Measurements from ENCODE around the gene NUP37.

The NUP37 gene

GRCh38 chr12:102069707-102070106 lies 50.2 kb downstream of the NUP37 start:
- no peak for DNase-seq (ENCODE audit: low read depth, low spot score)
- peaks cover 6% of the 10 kb centered on the region for H3K36me3 ChIP-seq (ENCODE audit: insufficient read depth, insufficient read length, low read length)
- no peaks in the 10 kb centered on the region for H3K9me3 ChIP-seq (ENCODE audit: insufficient read depth, low read length)
- H3K9ac ChIP-seq (ENCODE audit: insufficient read length, low read depth): no peak overlapping the region
- no peak for TF ChIP-seq SUZ12 (IDR thresholded peaks at IDR 0.05; ENCODE audit: extremely low read depth, insufficient read depth, insufficient read length)
- TF ChIP-seq YY1 (IDR thresholded peaks at IDR 0.05; ENCODE audit: insufficient read depth, insufficient read length): no peak
- TF ChIP-seq ZNF274 (IDR thresholded peaks at IDR 0.05; ENCODE audit: low read depth, low read length): no peak
- no peaks in the 10 kb centered on the region for H3K4me1 ChIP-seq (ENCODE audit: insufficient read depth, insufficient read length)
- no peak overlapping the region for H3K4me3 ChIP-seq (ENCODE audit: insufficient read length, low read depth)
- no peaks in the 10 kb centered on the region for H3K27me3 ChIP-seq (ENCODE audit: insufficient read depth, insufficient read length)

GRCh38 chr12:102067574-102068258 lies 52.2 kb downstream of the NUP37 start:
- H3K9me3 ChIP-seq (ENCODE audit: insufficient read depth, low read length): no peaks in the 10 kb centered on the region
- no peaks in the 10 kb centered on the region for H3K36me3 ChIP-seq (ENCODE audit: insufficient read depth, insufficient read length, low read length)
- TF ChIP-seq ZNF274 (IDR thresholded peaks at IDR 0.05; ENCODE audit: low read depth, low read length): no peak
- no peak for TF ChIP-seq SUZ12 (IDR thresholded peaks at IDR 0.05; ENCODE audit: extremely low read depth, insufficient read depth, insufficient read length)
- no peak for TF ChIP-seq YY1 (IDR thresholded peaks at IDR 0.05; ENCODE audit: insufficient read depth, insufficient read length)
- no peak overlapping the region for H3K4me3 ChIP-seq (ENCODE audit: insufficient read length, low read depth)
- no peaks in the 10 kb centered on the region for H3K4me1 ChIP-seq (ENCODE audit: insufficient read depth, insufficient read length)
- no peak overlapping the region for H3K9ac ChIP-seq (ENCODE audit: insufficient read length, low read depth)
- H3K27me3 ChIP-seq (ENCODE audit: insufficient read depth, insufficient read length): no peaks in the 10 kb centered on the region
- DNase-seq (ENCODE audit: low read depth, low spot score): no peak

- TF ChIP-seq ZNF274 (IDR thresholded peaks at IDR 0.05; ENCODE audit: low read depth, low read length): no peak
- TF ChIP-seq SUZ12 (IDR thresholded peaks at IDR 0.05; ENCODE audit: extremely low read depth, insufficient read depth, insufficient read length): no peak
- no peak for TF ChIP-seq YY1 (IDR thresholded peaks at IDR 0.05; ENCODE audit: insufficient read depth, insufficient read length)
- H3K27me3 ChIP-seq (ENCODE audit: insufficient read depth, insufficient read length): no peaks in the 10 kb centered on the region
- no peak overlapping the region for H3K9ac ChIP-seq (ENCODE audit: insufficient read length, low read depth)
- no peaks in the 10 kb centered on the region for H3K36me3 ChIP-seq (ENCODE audit: insufficient read depth, insufficient read length, low read length)
- H3K4me1 ChIP-seq (ENCODE audit: insufficient read depth, insufficient read length): no peaks in the 10 kb centered on the region
- H3K9me3 ChIP-seq (ENCODE audit: insufficient read depth, low read length): no peaks in the 10 kb centered on the region
- no peak overlapping the region for H3K4me3 ChIP-seq (ENCODE audit: insufficient read length, low read depth)
- no peak for DNase-seq (ENCODE audit: low read depth, low spot score)
Measured at GRCh38 chr12:102064476-102064875, 55.4 kb downstream of the NUP37 start.

GRCh38 chr12:102063069-102063468 lies 56.8 kb downstream of the NUP37 start:
- no peaks in the 10 kb centered on the region for H3K27me3 ChIP-seq (ENCODE audit: insufficient read depth, insufficient read length)
- TF ChIP-seq ZNF274 (IDR thresholded peaks at IDR 0.05; ENCODE audit: low read depth, low read length): no peak
- no peak for TF ChIP-seq YY1 (IDR thresholded peaks at IDR 0.05; ENCODE audit: insufficient read depth, insufficient read length)
- TF ChIP-seq SUZ12 (IDR thresholded peaks at IDR 0.05; ENCODE audit: extremely low read depth, insufficient read depth, insufficient read length): no peak
- DNase-seq (ENCODE audit: low read depth, low spot score): no peak
- H3K36me3 ChIP-seq (ENCODE audit: insufficient read depth, insufficient read length, low read length): no peaks in the 10 kb centered on the region
- no peaks in the 10 kb centered on the region for H3K4me1 ChIP-seq (ENCODE audit: insufficient read depth, insufficient read length)
- no peaks in the 10 kb centered on the region for H3K9me3 ChIP-seq (ENCODE audit: insufficient read depth, low read length)
- H3K4me3 ChIP-seq (ENCODE audit: insufficient read length, low read depth): no peak overlapping the region
- H3K9ac ChIP-seq (ENCODE audit: insufficient read length, low read depth): no peak overlapping the region

GRCh38 chr12:102062419-102062806 lies 57.5 kb downstream of the NUP37 start:
- H3K27me3 ChIP-seq (ENCODE audit: insufficient read depth, insufficient read length): no peaks in the 10 kb centered on the region
- peak overlapping the region; percentile 90 for H3K4me3 ChIP-seq (ENCODE audit: insufficient read length, low read depth)
- H3K9me3 ChIP-seq (ENCODE audit: insufficient read depth, low read length): no peaks in the 10 kb centered on the region
- no peak for DNase-seq (ENCODE audit: low read depth, low spot score)
- H3K36me3 ChIP-seq (ENCODE audit: insufficient read depth, insufficient read length, low read length): no peaks in the 10 kb centered on the region
- no peaks in the 10 kb centered on the region for H3K4me1 ChIP-seq (ENCODE audit: insufficient read depth, insufficient read length)
- H3K9ac ChIP-seq (ENCODE audit: insufficient read length, low read depth): no peak overlapping the region
- TF ChIP-seq ZNF274 (IDR thresholded peaks at IDR 0.05; ENCODE audit: low read depth, low read length) (no peak), YY1 (IDR thresholded peaks at IDR 0.05; ENCODE audit: insufficient read depth, insufficient read length) (no peak), SUZ12 (IDR thresholded peaks at IDR 0.05; ENCODE audit: extremely low read depth, insufficient read depth, insufficient read length) (no peak)

GRCh38 chr12:102061560-102062418 lies 58.1 kb downstream of the NUP37 start, which contains the start of gene WASHC3:
Gene WASHC3, minus strand, starts transcription at chr12:102061991. Its CDS starts 29 bp downstream, at chr12:102061962.
- Histone ChIP-seq H3K27me3 (ENCODE audit: insufficient read depth, insufficient read length) (no peaks in the 10 kb centered on the region), H3K4me3 (ENCODE audit: insufficient read length, low read depth) (peak within 1 kb of the TSS; percentile 90), H3K36me3 (ENCODE audit: insufficient read depth, insufficient read length, low read length) (no peaks in the 10 kb centered on the region), H3K9ac (ENCODE audit: insufficient read length, low read depth) (peak within 1 kb of the TSS; percentile 80), H3K4me1 (ENCODE audit: insufficient read depth, insufficient read length) (no peaks in the 10 kb centered on the region), H3K9me3 (ENCODE audit: insufficient read depth, low read length) (no peaks in the 10 kb centered on the region)
- no peak for TF ChIP-seq SUZ12 (IDR thresholded peaks at IDR 0.05; ENCODE audit: extremely low read depth, insufficient read depth, insufficient read length)
- TF ChIP-seq YY1 (IDR thresholded peaks at IDR 0.05; ENCODE audit: insufficient read depth, insufficient read length): no peak
- TF ChIP-seq ZNF274 (IDR thresholded peaks at IDR 0.05; ENCODE audit: low read depth, low read length): no peak
- DNase-seq (ENCODE audit: low read depth, low spot score): peak; percentile 81

- Histone ChIP-seq H3K9ac (ENCODE audit: insufficient read length, low read depth) (peak overlapping the region; percentile 80), H3K4me1 (ENCODE audit: insufficient read depth, insufficient read length) (no peaks in the 10 kb centered on the region)
- no peak for TF ChIP-seq SUZ12 (IDR thresholded peaks at IDR 0.05; ENCODE audit: extremely low read depth, insufficient read depth, insufficient read length)
- no peak for TF ChIP-seq YY1 (IDR thresholded peaks at IDR 0.05; ENCODE audit: insufficient read depth, insufficient read length)
- no peak for TF ChIP-seq ZNF274 (IDR thresholded peaks at IDR 0.05; ENCODE audit: low read depth, low read length)
Measured at GRCh38 chr12:102061096-102061559, 58.8 kb downstream of the NUP37 start.

More at GRCh38 chr12:102061096-102061559, 58.8 kb downstream of the NUP37 start:
- DNase-seq (ENCODE audit: low read depth, low spot score): no peak
- Histone ChIP-seq H3K36me3 (ENCODE audit: insufficient read depth, insufficient read length, low read length) (no peaks in the 10 kb centered on the region), H3K27me3 (ENCODE audit: insufficient read depth, insufficient read length) (no peaks in the 10 kb centered on the region), H3K4me3 (ENCODE audit: insufficient read length, low read depth) (peak overlapping the region; percentile 90), H3K9me3 (ENCODE audit: insufficient read depth, low read length) (no peaks in the 10 kb centered on the region)

Measured in NT2/D1 (cell line).